Ovary (tissue), 3 donors: Measurements from ENCODE around the gene EXOC6B.

Experiments
- EP300 ChIP-seq: sonication (generic); formaldehyde crosslinking; IDR thresholded peaks from one replicate; pipeline ENCODE4 v1.6.1; 2017; ENCODE audit warnings: antibody characterized with exemption
- POLR2A ChIP-seq: fragments of 450-650 bp; IDR thresholded peaks from one replicate; pipeline ENCODE4 v1.6.1; 2017; ENCODE audit warnings: antibody characterized with exemption, mild to moderate bottlenecking, moderate library complexity
- TF ChIP-seq, protein P1 (sequence below), 3 donors: fragments of 450-650 bp in 2 of 3; fragments of 200-600 bp in 1 of 3; IDR thresholded peaks; one replicate each; pipeline versions ENCODE4 v1.5.1 to v1.8.0; 2016 to 2022; ENCODE audit warnings: antibody characterized with exemption in 3 of 3, mild to moderate bottlenecking in 1 of 3
- donor health status: DM: no; HTN: no; CAD: no.

GRCh38 chr2:72275084-72275483 is 550.7 kb downstream of the EXOC6B start:
- TF ChIP-seq, protein P1, sequence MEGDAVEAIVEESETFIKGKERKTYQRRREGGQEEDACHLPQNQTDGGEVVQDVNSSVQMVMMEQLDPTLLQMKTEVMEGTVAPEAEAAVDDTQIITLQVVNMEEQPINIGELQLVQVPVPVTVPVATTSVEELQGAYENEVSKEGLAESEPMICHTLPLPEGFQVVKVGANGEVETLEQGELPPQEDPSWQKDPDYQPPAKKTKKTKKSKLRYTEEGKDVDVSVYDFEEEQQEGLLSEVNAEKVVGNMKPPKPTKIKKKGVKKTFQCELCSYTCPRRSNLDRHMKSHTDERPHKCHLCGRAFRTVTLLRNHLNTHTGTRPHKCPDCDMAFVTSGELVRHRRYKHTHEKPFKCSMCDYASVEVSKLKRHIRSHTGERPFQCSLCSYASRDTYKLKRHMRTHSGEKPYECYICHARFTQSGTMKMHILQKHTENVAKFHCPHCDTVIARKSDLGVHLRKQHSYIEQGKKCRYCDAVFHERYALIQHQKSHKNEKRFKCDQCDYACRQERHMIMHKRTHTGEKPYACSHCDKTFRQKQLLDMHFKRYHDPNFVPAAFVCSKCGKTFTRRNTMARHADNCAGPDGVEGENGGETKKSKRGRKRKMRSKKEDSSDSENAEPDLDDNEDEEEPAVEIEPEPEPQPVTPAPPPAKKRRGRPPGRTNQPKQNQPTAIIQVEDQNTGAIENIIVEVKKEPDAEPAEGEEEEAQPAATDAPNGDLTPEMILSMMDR (IDR thresholded peaks at IDR 0.05): no peak
- TF ChIP-seq POLR2A (no peak), EP300 (no peak)
